NCI-H1048 (cell line): Measurements from ENCODE around the gene PRXL2C.
A peak's percentile ranks its signal among the peaks of the same experiment; 100 is the strongest.
"Not testable (repeated sequence)": the region's sequence is repeated elsewhere in the genome, so short reads cannot be mapped to it uniquely, and the experiment has no call there.

ENCODE experiments used
- DNase-seq: peaks from one replicate; lab custom pipeline; 2025; lab: John Stamatoyannopoulos, UW

Gene PRXL2C

GRCh38 chr9:96655198-96655851, at the start of gene PRXL2C:
TSS of gene PRXL2C (minus strand) at chr9:96655317. CDS start at chr9:96655281, 36 bp downstream.
- peak; percentile 22 for DNase-seq

- not testable (repeated sequence) for DNase-seq
Observed at GRCh38 chr9:96700721-96701375, 45.7 kb upstream of the PRXL2C start.

GRCh38 chr9:96691326-96691725, 36.2 kb upstream of the PRXL2C start:
- DNase-seq, result no peak

- DNase-seq, result no peak
Observed at GRCh38 chr9:96688745-96689464, 33.8 kb upstream of the PRXL2C start.

GRCh38 chr9:96688187-96688586, 33.1 kb upstream of the PRXL2C start:
- DNase-seq, result no peak

GRCh38 chr9:96686638-96687335, 31.7 kb upstream of the PRXL2C start:
- no peak for DNase-seq

- no peak for DNase-seq
Observed at GRCh38 chr9:96680812-96681499, 25.8 kb upstream of the PRXL2C start.

GRCh38 chr9:96674906-96675538, 19.9 kb upstream of the PRXL2C start:
- DNase-seq, result no peak

- not testable (repeated sequence) for DNase-seq
Observed at GRCh38 chr9:96673786-96674185, 18.7 kb upstream of the PRXL2C start.

GRCh38 chr9:96668868-96669534, 13.9 kb upstream of the PRXL2C start:
- no peak for DNase-seq

- DNase-seq, result no peak
Observed at GRCh38 chr9:96667363-96667728, 12.2 kb upstream of the PRXL2C start.

GRCh38 chr9:96666653-96667362, 11.7 kb upstream of the PRXL2C start:
- DNase-seq, result not testable (repeated sequence)

GRCh38 chr9:96665789-96666188, 10.7 kb upstream of the PRXL2C start:
- DNase-seq, result no peak

- no peak for DNase-seq
Observed at GRCh38 chr9:96663506-96664120, 8.5 kb upstream of the PRXL2C start.

- no peak for DNase-seq
Observed at GRCh38 chr9:96661711-96662110, 6.6 kb upstream of the PRXL2C start.

GRCh38 chr9:96660692-96661248, 5.7 kb upstream of the PRXL2C start:
- DNase-seq, result no peak

GRCh38 chr9:96654450-96655197, 493 bp downstream of the PRXL2C start:
- DNase-seq, result no peak

- DNase-seq, result no peak
Observed at GRCh38 chr9:96651626-96652025, 3.5 kb downstream of the PRXL2C start.
